Measurements from ENCODE around the gene MEIKIN.

DNA sequence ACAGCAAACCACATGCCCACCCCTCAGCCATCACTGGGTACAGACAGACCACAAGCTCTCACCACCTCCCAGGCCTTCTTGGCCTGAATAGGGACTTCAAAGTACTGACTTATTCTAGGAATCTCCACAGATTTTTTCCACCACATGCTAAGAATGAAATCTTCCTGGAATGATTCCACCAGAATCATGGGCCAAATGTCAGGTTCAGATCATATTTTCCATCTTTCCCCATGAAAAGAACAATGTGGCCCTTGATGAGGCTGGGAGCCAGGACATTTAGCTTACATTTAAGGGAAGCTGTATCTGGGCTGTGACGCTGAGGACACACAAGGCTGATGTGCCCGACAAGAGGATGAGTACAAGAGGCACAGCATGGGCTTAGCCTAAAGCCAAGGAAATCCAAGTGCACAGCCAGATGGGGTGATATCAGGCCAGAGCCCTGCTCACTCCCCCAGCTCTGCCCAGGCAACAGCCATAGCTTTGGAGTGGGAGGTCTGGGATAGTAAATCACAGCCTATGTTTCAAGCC is 37.8 kb upstream of the MEIKIN start:
- TF ChIP-seq, protein P1, sequence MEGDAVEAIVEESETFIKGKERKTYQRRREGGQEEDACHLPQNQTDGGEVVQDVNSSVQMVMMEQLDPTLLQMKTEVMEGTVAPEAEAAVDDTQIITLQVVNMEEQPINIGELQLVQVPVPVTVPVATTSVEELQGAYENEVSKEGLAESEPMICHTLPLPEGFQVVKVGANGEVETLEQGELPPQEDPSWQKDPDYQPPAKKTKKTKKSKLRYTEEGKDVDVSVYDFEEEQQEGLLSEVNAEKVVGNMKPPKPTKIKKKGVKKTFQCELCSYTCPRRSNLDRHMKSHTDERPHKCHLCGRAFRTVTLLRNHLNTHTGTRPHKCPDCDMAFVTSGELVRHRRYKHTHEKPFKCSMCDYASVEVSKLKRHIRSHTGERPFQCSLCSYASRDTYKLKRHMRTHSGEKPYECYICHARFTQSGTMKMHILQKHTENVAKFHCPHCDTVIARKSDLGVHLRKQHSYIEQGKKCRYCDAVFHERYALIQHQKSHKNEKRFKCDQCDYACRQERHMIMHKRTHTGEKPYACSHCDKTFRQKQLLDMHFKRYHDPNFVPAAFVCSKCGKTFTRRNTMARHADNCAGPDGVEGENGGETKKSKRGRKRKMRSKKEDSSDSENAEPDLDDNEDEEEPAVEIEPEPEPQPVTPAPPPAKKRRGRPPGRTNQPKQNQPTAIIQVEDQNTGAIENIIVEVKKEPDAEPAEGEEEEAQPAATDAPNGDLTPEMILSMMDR (IDR thresholded peaks at IDR 0.05), result no peak
- TF ChIP-seq EP300 (IDR thresholded peaks at IDR 0.05) (no peak), POLR2A (IDR thresholded peaks at IDR 0.05) (no peak)

All from ovary (tissue), 3 donors.